HepG2 (cell line): ENCODE results near the gene AZU1. TPM values are rescaled to one million over a fixed set of nuclear protein-coding genes. Genes with fewer than 3 reads are reported as not detected.
A peak's percentile ranks its signal among the peaks of the same experiment; 100 is the strongest.

Experiments used
- ARNT ChIP-seq: fragments of 450-650 bp; IDR thresholded peaks from 2 replicates; pipeline ENCODE4 v1.6.1; 2017
- EZH2 ChIP-seq: conservative IDR thresholded peaks from 2 replicates; pipeline ENCODE4 v1.6.1; 2012; ENCODE audit warnings: mild to moderate bottlenecking, low read depth, low read length, moderate library complexity
- GTF3A ChIP-seq: sonication (generic); formaldehyde crosslinking; conservative IDR thresholded peaks from 2 replicates; pipeline ENCODE4 v1.4.0; 2020; ENCODE audit warnings: mild to moderate bottlenecking, missing genetic modification reagents
- KLF16 ChIP-seq, 2 experiments: sonication (generic) in 1 of 2; formaldehyde crosslinking in 1 of 2; IDR thresholded peaks; 2 replicates each; pipeline versions ENCODE4 v1.6.1 to v1.8.0; 2016 to 2023; ENCODE audit warnings: missing genetic modification reagents in 2 of 2, missing compliant biosample characterization in 1 of 2
- KLF9 ChIP-seq: IDR thresholded peaks from 2 replicates; pipeline ENCODE4 v1.6.1; 2016; ENCODE audit warnings: low read depth
- NRL ChIP-seq: sonication (generic); formaldehyde crosslinking; IDR thresholded peaks from 2 replicates; pipeline ENCODE4 v1.5.0; 2020; ENCODE audit warnings: missing genetic modification reagents, mild to moderate bottlenecking, moderate library complexity, borderline replicate concordance
- PCBP1 ChIP-seq: fragments of 200-400 bp; formaldehyde crosslinking; IDR thresholded peaks from 2 replicates; pipeline ENCODE4 v1.6.1; 2017; ENCODE audit warnings: mild to moderate bottlenecking, low read depth, low read length, borderline replicate concordance
- RARA ChIP-seq: IDR thresholded peaks from 2 replicates; pipeline ENCODE4 v1.6.1; 2016; ENCODE audit warnings: missing genetic modification reagents, missing compliant biosample characterization
- RFXANK ChIP-seq: IDR thresholded peaks from 2 replicates; pipeline ENCODE4 v1.6.1; 2016
- RORA ChIP-seq: sonication (generic); formaldehyde crosslinking; IDR thresholded peaks from 2 replicates; pipeline ENCODE4 v1.5.0; 2020; ENCODE audit warnings: mild to moderate bottlenecking, missing genetic modification reagents, moderate library complexity
- ZEB1 ChIP-seq: IDR thresholded peaks from 2 replicates; pipeline ENCODE4 v1.6.1; 2012; ENCODE audit warnings: mild to moderate bottlenecking, low read depth, inconsistent platforms; ENCODE audit not compliant: insufficient replicate concordance
- ZMYM4 ChIP-seq: sonication (generic); formaldehyde crosslinking; IDR thresholded peaks from 2 replicates; pipeline ENCODE4 v1.8.1; 2023; ENCODE audit warnings: mild to moderate bottlenecking, missing genetic modification reagents
- ZNF136 ChIP-seq: sonication (generic); formaldehyde crosslinking; IDR thresholded peaks from 2 replicates; pipeline ENCODE4 v1.8.1; 2022; ENCODE audit warnings: low read depth, mild to moderate bottlenecking, moderate library complexity, missing genetic modification reagents
- ZNF556 ChIP-seq: sonication (generic); formaldehyde crosslinking; IDR thresholded peaks from 2 replicates; pipeline ENCODE4 v1.4.0; 2020; ENCODE audit warnings: mild to moderate bottlenecking, missing genetic modification reagents, borderline replicate concordance
- ZNF577 ChIP-seq: sonication (generic); formaldehyde crosslinking; IDR thresholded peaks from 2 replicates; pipeline ENCODE4 v1.4.0; 2020; ENCODE audit warnings: mild to moderate bottlenecking, low read depth, missing genetic modification reagents, borderline replicate concordance
- ZNF589 ChIP-seq: sonication (generic); formaldehyde crosslinking; conservative IDR thresholded peaks from 2 replicates; pipeline ENCODE4 v1.8.0; 2022; ENCODE audit warnings: mild to moderate bottlenecking, moderate library complexity, missing genetic modification reagents
- ZNF619 ChIP-seq: sonication (generic); formaldehyde crosslinking; IDR thresholded peaks from 2 replicates; pipeline ENCODE4 v1.4.0; 2020; ENCODE audit warnings: mild to moderate bottlenecking, missing genetic modification reagents
- ZNF75D ChIP-seq: sonication (generic); formaldehyde crosslinking; IDR thresholded peaks from 2 replicates; pipeline ENCODE4 v1.8.1; 2023; ENCODE audit warnings: missing genetic modification reagents, mild to moderate bottlenecking, borderline replicate concordance
- ZNF788 ChIP-seq: sonication (generic); formaldehyde crosslinking; IDR thresholded peaks from 2 replicates; pipeline ENCODE4 v1.5.0; 2020; ENCODE audit warnings: mild to moderate bottlenecking, missing genetic modification reagents, borderline replicate concordance
- ZNF841 ChIP-seq: sonication (generic); formaldehyde crosslinking; IDR thresholded peaks from 2 replicates; pipeline ENCODE4 v1.8.1; 2023; ENCODE audit warnings: missing genetic modification reagents, borderline replicate concordance
- ZSCAN30 ChIP-seq: sonication (generic); formaldehyde crosslinking; IDR thresholded peaks from 2 replicates; pipeline ENCODE4 v1.5.0; 2020; ENCODE audit warnings: mild to moderate bottlenecking, missing genetic modification reagents
- polyA plus RNA-seq, 8 experiments: library from polyadenylated mRNA; depleted of rRNA in 3 of 8; stranded (reverse) in 7 of 8; unstranded in 1 of 8; fragments of >200 nt; fragmentation: Illumina TruSeq in 4 of 8; extraction: Trizol in 4 of 8; gene quantifications; 2 replicates each; pipeline versions ENCODE4 v1.2.1 to v1.2.3, GENCODE V29; 2011 to 2016; ENCODE audit warnings: low read depth in 4 of 8, missing spikeins in 1 of 8, mixed read lengths in 1 of 8; ENCODE audit not compliant: insufficient read depth in 1 of 8
- total RNA-seq, 5 experiments: library from RNA; depleted of rRNA; stranded (reverse); fragments of >200 nt; fragmentation: Illumina TruSeq; extraction: Trizol; gene quantifications; 2 replicates each; pipeline ENCODE4 v1.2.3, GENCODE V29; 2016; ENCODE audit warnings: low read depth in 1 of 5
- TF ChIP-seq, protein P1 (sequence below): sonication (generic); formaldehyde crosslinking; IDR thresholded peaks from 2 replicates; pipeline ENCODE4 v1.5.0; 2020; ENCODE audit warnings: mild to moderate bottlenecking, missing genetic modification reagents, moderate library complexity
- TF ChIP-seq, protein P2 (sequence below): sonication (generic); formaldehyde crosslinking; IDR thresholded peaks from 2 replicates; pipeline ENCODE4 v1.5.1; 2020; ENCODE audit warnings: missing genetic modification reagents, mild to moderate bottlenecking, borderline replicate concordance
- TF ChIP-seq, protein P3 (sequence below): sonication (generic); formaldehyde crosslinking; IDR thresholded peaks from 2 replicates; pipeline ENCODE4 v1.4.0; 2020; ENCODE audit warnings: missing genetic modification reagents, borderline replicate concordance
- TF ChIP-seq, protein P4 (sequence below): sonication (generic); formaldehyde crosslinking; IDR thresholded peaks from 2 replicates; pipeline ENCODE4 v1.8.1; 2023; ENCODE audit warnings: missing genetic modification reagents, mild to moderate bottlenecking, borderline replicate concordance

The AZU1 gene
- total and polyA plus RNA-seq, 2 of the 13 experiments (the other 11 are each of a cell fraction or from before 2014, with no cell fraction given) = not detected

DNA sequence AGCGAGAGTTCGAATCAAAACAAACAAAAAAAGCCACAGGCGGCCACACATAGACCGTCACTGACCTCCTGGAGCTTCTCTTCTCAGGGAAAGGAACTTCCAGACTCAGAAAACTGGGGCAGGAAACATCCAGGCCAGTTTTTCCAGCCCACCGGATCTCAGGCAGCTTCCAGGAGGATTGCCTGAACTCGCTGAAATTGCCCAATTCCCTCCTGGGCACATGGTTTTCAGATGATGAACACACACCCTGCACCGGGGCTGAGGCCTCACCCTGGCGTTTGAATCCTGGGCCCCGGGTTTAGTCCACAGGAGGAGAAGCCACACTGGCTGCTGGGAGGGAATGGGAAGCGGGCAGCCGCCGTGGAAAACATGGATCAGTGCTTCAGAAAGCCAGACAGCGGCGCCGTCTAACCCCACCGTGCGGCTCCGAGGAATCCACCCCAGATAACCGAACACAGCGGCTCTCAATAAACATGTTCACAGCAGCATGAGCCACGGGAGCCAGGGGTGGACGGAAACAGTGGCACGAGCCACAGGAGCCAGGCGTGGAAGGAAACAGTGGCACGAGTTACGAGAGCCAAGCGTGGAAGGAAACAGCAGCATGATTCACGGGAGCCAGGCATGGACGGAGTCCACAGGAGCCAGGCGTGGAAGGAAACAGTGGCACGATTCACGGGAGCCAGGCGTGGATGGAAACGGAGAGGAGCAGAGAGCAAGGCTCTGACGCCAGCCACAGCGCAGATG, 48.6 kb upstream of the AZU1 start (continued):
- TF ChIP-seq, protein P1, sequence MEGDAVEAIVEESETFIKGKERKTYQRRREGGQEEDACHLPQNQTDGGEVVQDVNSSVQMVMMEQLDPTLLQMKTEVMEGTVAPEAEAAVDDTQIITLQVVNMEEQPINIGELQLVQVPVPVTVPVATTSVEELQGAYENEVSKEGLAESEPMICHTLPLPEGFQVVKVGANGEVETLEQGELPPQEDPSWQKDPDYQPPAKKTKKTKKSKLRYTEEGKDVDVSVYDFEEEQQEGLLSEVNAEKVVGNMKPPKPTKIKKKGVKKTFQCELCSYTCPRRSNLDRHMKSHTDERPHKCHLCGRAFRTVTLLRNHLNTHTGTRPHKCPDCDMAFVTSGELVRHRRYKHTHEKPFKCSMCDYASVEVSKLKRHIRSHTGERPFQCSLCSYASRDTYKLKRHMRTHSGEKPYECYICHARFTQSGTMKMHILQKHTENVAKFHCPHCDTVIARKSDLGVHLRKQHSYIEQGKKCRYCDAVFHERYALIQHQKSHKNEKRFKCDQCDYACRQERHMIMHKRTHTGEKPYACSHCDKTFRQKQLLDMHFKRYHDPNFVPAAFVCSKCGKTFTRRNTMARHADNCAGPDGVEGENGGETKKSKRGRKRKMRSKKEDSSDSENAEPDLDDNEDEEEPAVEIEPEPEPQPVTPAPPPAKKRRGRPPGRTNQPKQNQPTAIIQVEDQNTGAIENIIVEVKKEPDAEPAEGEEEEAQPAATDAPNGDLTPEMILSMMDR (CRISPR knock-in tag) = no peak
- TF ChIP-seq ZNF788 (CRISPR knock-in tag) = no peak
- TF ChIP-seq ZSCAN30 (CRISPR knock-in tag) = no peak
- TF ChIP-seq KLF9 (CRISPR knock-in tag) = 0 out of 2 replicates have a peak, but pooled peaks have one; percentile 44
- TF ChIP-seq, protein P2, sequence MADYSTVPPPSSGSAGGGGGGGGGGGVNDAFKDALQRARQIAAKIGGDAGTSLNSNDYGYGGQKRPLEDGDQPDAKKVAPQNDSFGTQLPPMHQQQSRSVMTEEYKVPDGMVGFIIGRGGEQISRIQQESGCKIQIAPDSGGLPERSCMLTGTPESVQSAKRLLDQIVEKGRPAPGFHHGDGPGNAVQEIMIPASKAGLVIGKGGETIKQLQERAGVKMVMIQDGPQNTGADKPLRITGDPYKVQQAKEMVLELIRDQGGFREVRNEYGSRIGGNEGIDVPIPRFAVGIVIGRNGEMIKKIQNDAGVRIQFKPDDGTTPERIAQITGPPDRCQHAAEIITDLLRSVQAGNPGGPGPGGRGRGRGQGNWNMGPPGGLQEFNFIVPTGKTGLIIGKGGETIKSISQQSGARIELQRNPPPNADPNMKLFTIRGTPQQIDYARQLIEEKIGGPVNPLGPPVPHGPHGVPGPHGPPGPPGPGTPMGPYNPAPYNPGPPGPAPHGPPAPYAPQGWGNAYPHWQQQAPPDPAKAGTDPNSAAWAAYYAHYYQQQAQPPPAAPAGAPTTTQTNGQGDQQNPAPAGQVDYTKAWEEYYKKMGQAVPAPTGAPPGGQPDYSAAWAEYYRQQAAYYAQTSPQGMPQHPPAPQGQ (CRISPR knock-in tag) = no peak
- TF ChIP-seq ZNF589 = 0 out of 2 replicates have a peak, but pooled peaks have one; percentile 47
- 0 out of 2 replicates have a peak, but pooled peaks have one; percentile 36 for TF ChIP-seq ZNF556 (CRISPR knock-in tag)
- TF ChIP-seq RFXANK (CRISPR knock-in tag) = 0 out of 2 replicates have a peak, but pooled peaks have one; percentile 60
- peak in 1 of 2 experiments; percentile 91; a peak in 2 of 4 replicates for TF ChIP-seq KLF16 (CRISPR knock-in tag; IDR thresholded peaks at IDR 0.05)
- no peak for TF ChIP-seq ARNT
- TF ChIP-seq ZNF577 = no peak
- TF ChIP-seq ZNF136 (CRISPR knock-in tag) = 0 out of 2 replicates have a peak, but pooled peaks have one; percentile 72
- TF ChIP-seq NRL (CRISPR knock-in tag) = peak; percentile 72; the same call in 1 of the 2 replicates
- TF ChIP-seq, protein P3, sequence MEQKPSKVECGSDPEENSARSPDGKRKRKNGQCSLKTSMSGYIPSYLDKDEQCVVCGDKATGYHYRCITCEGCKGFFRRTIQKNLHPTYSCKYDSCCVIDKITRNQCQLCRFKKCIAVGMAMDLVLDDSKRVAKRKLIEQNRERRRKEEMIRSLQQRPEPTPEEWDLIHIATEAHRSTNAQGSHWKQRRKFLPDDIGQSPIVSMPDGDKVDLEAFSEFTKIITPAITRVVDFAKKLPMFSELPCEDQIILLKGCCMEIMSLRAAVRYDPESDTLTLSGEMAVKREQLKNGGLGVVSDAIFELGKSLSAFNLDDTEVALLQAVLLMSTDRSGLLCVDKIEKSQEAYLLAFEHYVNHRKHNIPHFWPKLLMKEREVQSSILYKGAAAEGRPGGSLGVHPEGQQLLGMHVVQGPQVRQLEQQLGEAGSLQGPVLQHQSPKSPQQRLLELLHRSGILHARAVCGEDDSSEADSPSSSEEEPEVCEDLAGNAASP (CRISPR knock-in tag) = peak; percentile 71
- TF ChIP-seq, protein P4, sequence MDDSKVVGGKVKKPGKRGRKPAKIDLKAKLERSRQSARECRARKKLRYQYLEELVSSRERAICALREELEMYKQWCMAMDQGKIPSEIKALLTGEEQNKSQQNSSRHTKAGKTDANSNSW (CRISPR knock-in tag) = no peak
- no peak for TF ChIP-seq EZH2
- TF ChIP-seq ZNF619 = no peak
- TF ChIP-seq RARA (CRISPR knock-in tag) = peak; percentile 59
- TF ChIP-seq GTF3A (CRISPR knock-in tag) = no peak
- peak; percentile 69 for TF ChIP-seq ZMYM4 (CRISPR knock-in tag)
- TF ChIP-seq RORA (CRISPR knock-in tag) = no peak
- TF ChIP-seq ZNF841 (CRISPR knock-in tag) = no peak
- TF ChIP-seq ZEB1 = no peak
- TF ChIP-seq PCBP1 = no peak
- no peak for TF ChIP-seq ZNF75D
